Pancreas (tissue), 10 donors: Measurements from ENCODE around the gene PGA5. TPM values are rescaled to one million over a fixed set of nuclear protein-coding genes. Genes with fewer than 3 reads are reported as not detected.

Experiments used
- ATAC-seq, 4 donors: fragments of 200-7000 bp; cut with Tn5 transposase; one replicate each; pipeline versions ENCODE4 v1.8.0 to v1.9.1; 2020; ENCODE audit warnings: mild to moderate bottlenecking in 4 of 4, moderate library complexity in 4 of 4
- DNase-seq, 6 donors: peaks; one replicate each; pipeline ENCODE4 v3.0.0-alpha.2; 2020
- FAIRE-seq: peaks from 2 replicates; lab custom pipeline; 2012; peaks lifted over from hg19 to GRCh38; lab: Jason Lieb, UNC
- H3K27ac ChIP-seq, 4 donors: fragments of 200-600 bp; sonication (generic); 1 replicate in 3 of 4; 2 replicates in 1 of 4; pipeline versions ENCODE4 v1.5.0 to v1.8.0; 2020
- H3K27me3 ChIP-seq, 4 donors: fragments of 200-600 bp; one replicate each; pipeline ENCODE4 v1.8.0; 2021
- H3K36me3 ChIP-seq, 3 donors: fragments of 200-600 bp; sonication (generic) in 1 of 3; one replicate each; pipeline versions ENCODE4 v1.5.0 to v1.8.0; 2020 to 2021
- H3K4me1 ChIP-seq, 3 donors: fragments of 200-600 bp; one replicate each; pipeline ENCODE4 v1.8.0; 2021
- H3K4me3 ChIP-seq, 4 donors: fragments of 200-600 bp; sonication (generic) in 2 of 4; one replicate each; pipeline versions ENCODE4 v1.5.0 to v1.8.0; 2020 to 2021
- H3K9me3 ChIP-seq, 4 donors: fragments of 200-600 bp; one replicate each; pipeline ENCODE4 v1.8.0; 2021
- CTCF ChIP-seq, 4 donors: fragments of 200-600 bp; sonication (generic) in 3 of 4; IDR thresholded peaks; one replicate each; pipeline versions ENCODE4 v1.5.0 to v1.8.0; 2021; ENCODE audit warnings: antibody characterized with exemption in 4 of 4
- WGBS, 2 donors: extraction: QIAGEN DNeasy Blood & Tissue Kit; methylation state at CpG; one replicate each; pipeline ENCODE4 v1.1.7; 2013; 5-methylcytosine and 5-hydroxymethylcytosine counted together
- intact Hi-C, 3 donors: fragments of 100-400 bp; cut with DNase I; formaldehyde crosslinking; loops; one replicate each; pipeline versions ENCODE4 v1.11.1 to v1.14.2; 2022
- polyA plus RNA-seq, 2 donors: library from polyadenylated mRNA; stranded (reverse); fragments of 200-250 nt; gene quantifications; one replicate each; pipeline ENCODE4 v1.2.3, GENCODE V29; 2013
- total RNA-seq, 6 donors: library from RNA; stranded (reverse); fragmentation: NEBNext Ultra II Directional in 4 of 6; extraction: Animal tissue kit (Norgen Biotek cat#: 25700) in 4 of 6; gene quantifications; one replicate each; pipeline versions ENCODE4 v1.2.1 to v1.2.4, GENCODE V29; 2021 to 2023
- donor health status: healthy with polysubstance abuse.
- donor health status: DM: no; HTN: no; CAD: no; lungs with moderate emphysema.
- donor health status: DM: no; HTN: no; CAD: no.
- donor health status: control.
- donor health status: control.
- donor health status: Bipolar disorder and iron deficiency.
- donor health status: DM: yes; HTN: yes; CAD: no.
- donor health status: DM: no; HTN: no; CAD: no.
- donor health status: DM: no; HTN: no; CAD: no.
- donor health status: DM: yes; HTN: yes; CAD: no.

PGA5 gene
- total and polyA plus RNA-seq, 8 donors = 0.27 to 0.83 (median 0.60) TPM; not detected in 2

- DNase-seq = peak in 4 of 6 donors; percentile 34 to 81 (median 62)
Measured at GRCh38 chr11:61293867-61294716, 53.1 kb downstream of the PGA5 start.

DNA sequence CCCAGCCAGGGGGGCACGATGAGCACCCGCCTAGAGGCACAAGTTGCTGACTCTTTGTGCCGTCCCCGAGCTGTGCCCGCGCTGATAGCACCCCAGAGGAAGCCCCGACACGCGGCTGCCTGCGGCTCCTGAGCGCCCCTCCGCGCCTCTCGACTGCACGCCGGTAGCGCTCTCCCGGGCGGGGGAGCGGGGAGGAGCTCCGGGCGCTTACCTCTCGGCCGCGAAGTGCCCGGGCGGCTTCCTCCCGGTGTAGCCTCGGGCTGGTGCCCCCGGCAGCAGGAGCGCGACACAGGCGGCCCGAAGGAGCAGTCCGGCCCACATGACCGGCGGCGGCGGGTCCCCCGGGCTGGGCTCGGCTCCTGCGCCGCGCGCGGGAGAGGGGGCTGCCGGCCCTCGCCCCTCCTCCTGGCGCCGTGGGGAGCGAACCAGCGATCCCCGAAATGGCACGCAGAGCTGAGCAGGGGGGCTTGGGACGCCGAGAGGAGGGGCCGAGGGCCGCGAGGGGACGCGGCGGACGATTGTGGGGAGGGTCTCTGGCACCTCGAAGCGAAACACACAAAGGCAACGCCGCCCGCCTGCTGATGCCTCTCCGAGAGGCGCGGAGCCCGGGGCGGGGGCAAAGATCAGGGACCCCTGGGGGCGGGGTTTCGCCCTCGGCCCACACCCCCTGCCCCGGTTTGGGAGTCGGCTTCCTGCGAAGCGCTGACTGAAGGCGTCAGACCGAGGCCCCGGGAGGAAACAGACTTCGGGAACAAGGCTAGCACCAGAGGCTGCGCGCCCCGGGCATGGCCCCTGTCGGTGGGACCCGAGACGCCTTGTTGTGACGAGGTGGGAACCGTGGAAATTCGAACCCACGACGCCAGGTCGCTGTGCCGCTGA is 54.0 kb downstream of the PGA5 start, which contains the start of gene VWCE:
TSS of gene VWCE (minus strand) at position 600 of the 879 bp plus-strand sequence. CDS start at position 321, 279 bp downstream.
- FAIRE-seq (no peak), ATAC-seq (peak; percentile 78 to 89 (median 88)), DNase-seq (peak; percentile 37 to 88 (median 58))
- WGBS, 2 donors = 3 to 5% methylated on average over 71 to 97 of the region's 97 CpGs
- Histone ChIP-seq H3K4me1 (peaks cover 4 to 7% (median 5%) of the 10 kb centered on the region in 3 donors), H3K36me3 (peaks cover 0 to 1% (median 0%) of the 10 kb centered on the region in 3 donors), H3K27ac (no peak within 1 kb of the TSS), H3K4me3 (peak within 1 kb of the TSS; percentile 29 to 70 (median 44)), H3K27me3 (no peaks in the 10 kb centered on the region), H3K9me3 (no peaks in the 10 kb centered on the region)
- no peak for TF ChIP-seq CTCF (IDR thresholded peaks at IDR 0.05)
- intact Hi-C loops = no loop called here

More at GRCh38 chr11:61293867-61294716, 53.1 kb downstream of the PGA5 start:
- no peak for TF ChIP-seq CTCF (IDR thresholded peaks at IDR 0.05)
- Histone ChIP-seq H3K27me3 (no peaks in the 10 kb centered on the region), H3K9me3 (no peaks in the 10 kb centered on the region), H3K27ac (no peak overlapping the region), H3K4me1 (peaks cover 4 to 7% (median 5%) of the 10 kb centered on the region in 3 donors), H3K4me3 (peak overlapping the region; percentile 29 to 70 (median 44)), H3K36me3 (no peaks in the 10 kb centered on the region)
- WGBS, 2 donors = 1 to 2% methylated on average over 56 to 60 of the region's 60 CpGs
- intact Hi-C loops = no loop called here
- FAIRE-seq = no peak
- peak; percentile 58 to 73 (median 70) for ATAC-seq

DNA sequence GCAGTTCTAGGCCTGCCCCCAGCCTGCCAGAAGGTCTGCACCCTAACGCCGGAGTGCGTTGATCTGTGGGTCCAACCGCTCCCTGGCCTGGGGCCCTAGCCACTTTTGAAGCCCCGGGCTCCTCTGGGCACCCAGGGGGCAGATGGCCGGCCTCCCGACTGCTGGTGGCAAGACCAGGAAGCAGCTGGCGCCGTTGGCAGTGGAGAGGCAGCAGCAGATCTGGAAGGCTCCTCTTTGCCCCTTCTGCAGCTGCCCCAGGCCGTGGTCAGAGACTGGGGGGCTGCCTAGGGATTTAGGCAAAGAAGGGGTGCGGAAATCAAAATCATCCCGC is 54.6 kb downstream of the PGA5 start:
- intact Hi-C loops = no loop called here
- peaks cover 4 to 7% (median 5%) of the 10 kb centered on the region in 3 donors for H3K4me1 ChIP-seq
- no peaks in the 10 kb centered on the region for H3K27me3 ChIP-seq
- H3K27ac ChIP-seq = no peak overlapping the region
- H3K36me3 ChIP-seq = peaks cover 0 to 7% (median 5%) of the 10 kb centered on the region in 3 donors
- ATAC-seq = peak in 1 of 4 donors; percentile 1
- H3K9me3 ChIP-seq = no peaks in the 10 kb centered on the region
- peak in 3 of 6 donors; percentile 37 to 78 (median 61) for DNase-seq
- no peak for FAIRE-seq
- 66 to 68% methylated on average over 12 of the region's 12 CpGs for WGBS, 2 donors
- peak overlapping the region in 2 of 4 donors; percentile 54 to 70 for H3K4me3 ChIP-seq
- TF ChIP-seq CTCF (IDR thresholded peaks at IDR 0.05) = no peak

GRCh38 chr11:61297341-61297740 is 56.4 kb downstream of the PGA5 start:
- DNase-seq (no peak), FAIRE-seq (no peak), ATAC-seq (no peak)
- no peak overlapping the region for H3K27ac ChIP-seq
- no peak for TF ChIP-seq CTCF (IDR thresholded peaks at IDR 0.05)
- peaks cover 0 to 23% (median 11%) of the 10 kb centered on the region in 3 donors for H3K36me3 ChIP-seq
- H3K9me3 ChIP-seq = no peaks in the 10 kb centered on the region
- WGBS, 2 donors = 71 to 90% methylated on average over 1 of the region's 1 CpG
- intact Hi-C loops = no loop called here
- H3K4me1 ChIP-seq = peaks cover 4 to 7% (median 5%) of the 10 kb centered on the region in 3 donors
- no peak overlapping the region for H3K4me3 ChIP-seq
- H3K27me3 ChIP-seq = no peaks in the 10 kb centered on the region
